PC-3 (cell line): Measurements from ENCODE around the gene RPS6KC1.

Experiments used
- CTCF ChIP-seq: fragments of 300-600 bp; sonication (generic); conservative IDR thresholded peaks from 2 replicates; pipeline ENCODE4 v1.5.1; 2017; ENCODE audit warnings: antibody characterized with exemption, low read depth, mild to moderate bottlenecking, low read length
- EZH2 ChIP-seq: fragments of 300-600 bp; sonication (generic); IDR thresholded peaks from one replicate; pipeline ENCODE4 v1.6.1; 2017; ENCODE audit warnings: antibody characterized with exemption, mild to moderate bottlenecking, low read length; ENCODE audit not compliant: unreplicated experiment

- no peak for TF ChIP-seq CTCF
- no peak for TF ChIP-seq EZH2
Observed at GRCh38 chr1:213089924-213090677, 39.1 kb downstream of the RPS6KC1 start.
